ENCODE measurements around the gene C1orf146.

The C1orf146 gene

DNA sequence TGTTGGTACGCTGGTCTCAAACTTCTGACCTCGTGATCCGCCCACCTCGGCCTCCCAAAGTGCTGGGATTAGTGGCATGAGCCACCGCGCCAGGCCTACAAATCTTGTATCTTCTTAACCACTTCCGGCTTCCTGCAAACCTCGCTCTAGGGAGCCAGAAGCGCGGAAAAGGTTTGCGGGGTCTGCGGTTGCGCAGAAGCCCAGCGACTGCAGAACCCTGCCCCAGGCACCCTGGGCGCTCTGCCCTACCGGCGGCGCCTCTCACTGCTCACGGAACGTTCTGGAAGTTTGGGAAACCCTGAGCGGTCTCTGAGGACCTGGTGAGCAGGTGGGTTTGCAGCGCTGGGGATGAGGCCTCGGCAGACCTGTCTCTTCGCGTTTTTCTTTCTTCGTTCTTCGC is at the start of gene C1orf146:
Gene C1orf146, plus strand, starts transcription at position 195 of the 400 bp plus-strand sequence. CDS start 13,506 bp downstream, outside the sequence.
- H3K4me1 ChIP-seq: no peaks in the 10 kb centered on the region
- TF ChIP-seq Cebpa-rat (IDR thresholded peaks at IDR 0.05): no peak
- no peak within 1 kb of the TSS for H3K4me3 ChIP-seq
- H3K36me3 ChIP-seq: no peaks in the 10 kb centered on the region
- H3K27ac ChIP-seq: no peak within 1 kb of the TSS
- H3K9me3 ChIP-seq: no peaks in the 10 kb centered on the region
- H4K20me1 ChIP-seq: no peaks in the 10 kb centered on the region
- no peaks in the 10 kb centered on the region for H3K27me3 ChIP-seq
- H3K4me2 ChIP-seq: no peak within 1 kb of the TSS
- no peak within 1 kb of the TSS for H3K9ac ChIP-seq

DNA sequence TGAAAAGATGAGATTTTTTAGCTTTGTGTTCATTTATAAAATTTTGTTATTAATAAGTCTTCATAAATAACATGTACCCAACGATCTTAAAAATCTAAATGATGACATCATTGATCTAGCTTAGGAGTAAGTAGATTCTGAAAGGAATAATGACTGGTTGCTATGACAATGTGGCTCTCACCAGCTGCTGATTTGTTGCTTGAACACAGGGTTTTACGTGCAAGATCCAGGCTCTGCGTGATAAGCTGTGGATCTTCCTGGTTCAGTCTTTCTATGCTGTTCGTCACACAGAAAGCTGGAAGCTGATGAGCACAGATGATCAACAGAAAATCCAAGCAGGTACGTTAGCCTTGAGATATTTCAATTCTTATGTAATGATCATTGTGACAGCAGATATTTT is 49.1 kb upstream of the C1orf146 start:
- no peak overlapping the region for H3K9ac ChIP-seq

DNA sequence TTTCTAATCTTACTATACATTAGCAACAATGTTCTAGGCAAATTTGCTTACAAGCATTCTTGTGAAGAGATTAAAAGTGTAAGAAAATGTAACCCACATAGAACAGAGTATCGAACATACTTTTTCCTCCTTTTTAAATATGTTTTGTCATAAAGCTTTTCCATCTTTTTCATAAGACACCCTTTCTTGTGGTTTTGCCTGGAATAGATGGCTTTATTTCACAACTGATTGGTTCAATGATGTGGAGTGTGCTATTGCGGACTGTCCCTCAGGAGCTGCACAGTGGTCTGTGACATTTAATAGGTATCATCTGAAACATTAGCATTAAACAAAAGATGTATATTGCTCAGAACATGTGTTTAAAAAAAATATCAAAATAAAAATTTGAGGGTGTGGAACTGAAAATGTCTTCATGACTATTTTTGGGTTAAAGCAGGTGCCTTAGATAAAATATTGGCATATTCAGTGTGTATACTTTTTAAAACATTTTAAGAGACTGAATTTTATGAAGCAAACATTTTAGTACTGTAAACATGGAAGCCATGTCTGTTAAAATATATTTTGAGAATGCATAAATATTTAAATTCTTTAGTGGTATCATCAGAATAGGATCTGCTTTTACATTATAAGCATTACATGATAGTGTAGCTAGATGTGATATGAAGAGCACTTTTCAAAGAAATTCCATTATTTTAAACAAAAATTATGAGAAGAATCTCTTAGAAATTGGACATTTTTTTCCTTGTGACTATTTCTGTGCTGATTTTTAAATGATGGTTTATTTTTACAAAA is 48.3 kb upstream of the C1orf146 start:
- H3K36me3 ChIP-seq: no peaks in the 10 kb centered on the region
- no peak for TF ChIP-seq Cebpa-rat (IDR thresholded peaks at IDR 0.05)
- no peaks in the 10 kb centered on the region for H3K9me3 ChIP-seq
- H3K4me3 ChIP-seq: no peak overlapping the region
- no peaks in the 10 kb centered on the region for H3K27me3 ChIP-seq
- H3K4me1 ChIP-seq: no peaks in the 10 kb centered on the region
- H3K4me2 ChIP-seq: no peak overlapping the region
- no peak overlapping the region for H3K27ac ChIP-seq
- no peak overlapping the region for H3K9ac ChIP-seq
- no peaks in the 10 kb centered on the region for H4K20me1 ChIP-seq

More for the DNA sequence above, 49.1 kb upstream of the C1orf146 start:
- Histone ChIP-seq H3K4me3 (no peak overlapping the region), H3K9me3 (no peaks in the 10 kb centered on the region), H3K27ac (no peak overlapping the region), H3K36me3 (no peaks in the 10 kb centered on the region), H3K4me1 (no peaks in the 10 kb centered on the region), H3K4me2 (no peak overlapping the region), H3K27me3 (no peaks in the 10 kb centered on the region), H4K20me1 (no peaks in the 10 kb centered on the region)
- no peak for TF ChIP-seq Cebpa-rat (IDR thresholded peaks at IDR 0.05)

DNA sequence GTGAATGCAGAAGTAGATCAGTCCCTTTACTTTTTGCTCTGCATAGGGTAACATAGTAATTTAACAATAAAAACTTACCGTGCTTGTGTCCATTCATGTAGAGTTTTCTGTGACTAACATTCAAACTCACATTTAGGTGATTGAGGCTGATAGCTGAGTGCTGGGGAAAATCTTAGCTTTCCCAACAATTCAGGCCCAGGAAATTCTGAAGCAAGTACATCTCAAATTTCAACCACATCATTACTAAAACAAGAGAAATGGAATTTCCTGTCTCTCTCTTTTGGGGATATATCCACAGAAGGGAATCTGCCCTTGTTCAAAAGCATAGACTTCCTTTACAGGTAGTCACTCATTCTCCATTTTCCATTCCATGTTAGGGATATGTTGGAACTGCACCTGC is 33.1 kb upstream of the C1orf146 start:
- Histone ChIP-seq H3K9ac (no peak overlapping the region), H3K4me1 (no peaks in the 10 kb centered on the region), H3K27me3 (no peaks in the 10 kb centered on the region), H3K9me3 (no peaks in the 10 kb centered on the region), H3K4me3 (no peak overlapping the region), H3K36me3 (no peaks in the 10 kb centered on the region), H3K4me2 (no peak overlapping the region), H4K20me1 (no peaks in the 10 kb centered on the region), H3K27ac (no peak overlapping the region)
- no peak for TF ChIP-seq Cebpa-rat (IDR thresholded peaks at IDR 0.05)

GRCh38 chr1:92186081-92186480 is 31.6 kb upstream of the C1orf146 start:
- no peaks in the 10 kb centered on the region for H4K20me1 ChIP-seq
- no peaks in the 10 kb centered on the region for H3K36me3 ChIP-seq
- H3K4me2 ChIP-seq: no peak overlapping the region
- no peak overlapping the region for H3K9ac ChIP-seq
- no peak for TF ChIP-seq Cebpa-rat (IDR thresholded peaks at IDR 0.05)
- no peak overlapping the region for H3K27ac ChIP-seq
- H3K27me3 ChIP-seq: no peaks in the 10 kb centered on the region
- H3K4me1 ChIP-seq: no peaks in the 10 kb centered on the region
- no peaks in the 10 kb centered on the region for H3K9me3 ChIP-seq
- H3K4me3 ChIP-seq: no peak overlapping the region

DNA sequence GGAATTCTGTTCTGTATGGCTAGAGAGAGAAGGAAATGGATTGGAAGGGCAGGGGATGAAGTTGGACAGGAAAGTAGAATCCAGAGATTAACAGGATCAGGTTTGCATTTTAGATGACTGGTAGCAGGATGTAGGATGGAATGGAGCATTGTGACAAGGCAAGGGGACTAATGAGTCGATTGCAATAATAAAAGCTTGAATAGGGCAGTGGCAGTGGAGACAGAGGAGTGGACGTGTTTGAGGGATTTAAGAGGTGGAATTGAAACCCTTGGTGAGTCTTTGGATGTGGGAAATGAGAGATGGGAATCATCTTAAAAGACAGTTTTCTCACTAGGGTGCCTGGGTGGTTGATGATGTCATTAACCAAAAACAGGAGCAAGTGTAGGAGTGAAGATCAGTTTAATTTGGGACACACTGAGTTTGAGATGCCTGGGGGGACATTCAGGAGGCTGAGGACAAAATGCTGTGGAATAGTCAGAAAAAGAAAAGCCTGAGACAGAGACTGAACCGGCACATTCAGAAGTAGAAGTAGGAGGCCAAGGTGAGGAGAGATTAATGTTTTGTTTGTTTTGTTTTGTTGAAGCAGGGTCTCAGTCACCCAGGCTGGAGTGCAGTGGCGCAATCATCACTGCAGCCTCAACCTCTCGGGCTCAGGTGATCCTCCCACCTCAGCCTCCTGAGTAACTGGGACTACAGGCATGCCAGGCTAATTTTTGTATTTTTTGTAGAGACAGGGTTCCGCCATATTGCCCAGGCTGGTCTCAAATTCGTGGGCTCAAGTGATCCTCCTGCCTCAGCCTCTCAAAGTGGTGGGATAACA is 29.1 kb upstream of the C1orf146 start:
- Histone ChIP-seq H4K20me1 (no peaks in the 10 kb centered on the region), H3K4me3 (no peak overlapping the region), H3K27me3 (no peaks in the 10 kb centered on the region), H3K9me3 (no peaks in the 10 kb centered on the region), H3K9ac (no peak overlapping the region), H3K4me1 (no peaks in the 10 kb centered on the region), H3K4me2 (no peak overlapping the region), H3K36me3 (no peaks in the 10 kb centered on the region), H3K27ac (no peak overlapping the region)
- no peak for TF ChIP-seq Cebpa-rat (IDR thresholded peaks at IDR 0.05)

- Histone ChIP-seq H3K27ac (no peak overlapping the region), H3K27me3 (no peaks in the 10 kb centered on the region), H3K4me3 (no peak overlapping the region), H4K20me1 (no peaks in the 10 kb centered on the region), H3K9me3 (no peaks in the 10 kb centered on the region), H3K4me2 (no peak overlapping the region), H3K4me1 (no peaks in the 10 kb centered on the region), H3K9ac (no peak overlapping the region), H3K36me3 (no peaks in the 10 kb centered on the region)
- TF ChIP-seq Cebpa-rat (IDR thresholded peaks at IDR 0.05): no peak
Observed at GRCh38 chr1:92191726-92192125, 26.0 kb upstream of the C1orf146 start.

GRCh38 chr1:92192246-92192645 is 25.5 kb upstream of the C1orf146 start:
- H4K20me1 ChIP-seq: no peaks in the 10 kb centered on the region
- no peaks in the 10 kb centered on the region for H3K36me3 ChIP-seq
- H3K9me3 ChIP-seq: no peaks in the 10 kb centered on the region
- no peak overlapping the region for H3K9ac ChIP-seq
- H3K4me3 ChIP-seq: no peak overlapping the region
- no peak for TF ChIP-seq Cebpa-rat (IDR thresholded peaks at IDR 0.05)
- H3K4me1 ChIP-seq: no peaks in the 10 kb centered on the region
- H3K27ac ChIP-seq: no peak overlapping the region
- H3K4me2 ChIP-seq: no peak overlapping the region
- H3K27me3 ChIP-seq: no peaks in the 10 kb centered on the region

DNA sequence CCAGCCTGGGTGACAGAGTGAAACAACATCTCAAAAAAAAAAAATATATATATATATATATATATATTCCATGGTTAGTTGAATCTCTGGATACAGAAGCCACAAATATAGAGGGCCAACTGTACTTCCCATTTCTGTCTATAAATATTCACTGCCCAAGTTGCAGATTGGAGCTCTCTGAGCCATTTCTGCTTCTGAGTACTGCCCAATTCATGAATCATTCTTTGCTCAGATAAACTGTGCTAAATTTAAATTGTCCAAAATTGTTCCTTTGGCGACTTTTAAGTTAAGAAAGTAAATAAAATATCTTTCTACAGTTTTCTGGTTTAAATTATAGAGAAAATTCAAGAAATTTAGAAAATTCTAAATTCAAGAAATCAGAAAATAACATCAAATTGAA is 23.2 kb upstream of the C1orf146 start:
- H3K4me3 ChIP-seq: no peak overlapping the region
- H4K20me1 ChIP-seq: no peaks in the 10 kb centered on the region
- no peak overlapping the region for H3K9ac ChIP-seq
- H3K27ac ChIP-seq: no peak overlapping the region
- no peak overlapping the region for H3K4me2 ChIP-seq
- H3K27me3 ChIP-seq: no peaks in the 10 kb centered on the region
- no peaks in the 10 kb centered on the region for H3K9me3 ChIP-seq
- TF ChIP-seq Cebpa-rat (IDR thresholded peaks at IDR 0.05): no peak
- H3K36me3 ChIP-seq: no peaks in the 10 kb centered on the region
- H3K4me1 ChIP-seq: no peaks in the 10 kb centered on the region

GRCh38 chr1:92201973-92202372 is 15.7 kb upstream of the C1orf146 start:
- Histone ChIP-seq H4K20me1 (no peaks in the 10 kb centered on the region), H3K4me3 (no peak overlapping the region), H3K9me3 (peaks cover 6% of the 10 kb centered on the region), H3K9ac (no peak overlapping the region), H3K4me1 (0 out of 2 replicates have a peak, but pooled peaks cover 4% of the 10 kb centered on the region), H3K27me3 (no peaks in the 10 kb centered on the region), H3K27ac (no peak overlapping the region), H3K4me2 (no peak overlapping the region), H3K36me3 (no peaks in the 10 kb centered on the region)
- TF ChIP-seq Cebpa-rat (IDR thresholded peaks at IDR 0.05): no peak
